GM23338 (cell line): Measurements from ENCODE around the gene EIF2B1.

Experiments used
- CREB1 ChIP-seq: fragments of 250-450 bp; sonication (Bioruptor Pico); IDR thresholded peaks from 2 replicates; pipeline ENCODE4 v1.5.0; 2020; ENCODE audit warnings: low read depth, mild to moderate bottlenecking, moderate library complexity
- TF ChIP-seq, protein P1 (sequence below), 2 experiments: fragments of 200-600 bp in 1 of 2; sonication (generic) in 1 of 2; conservative IDR thresholded peaks; 2 replicates each; pipeline versions ENCODE4 v1.5.1 to v1.6.1; 2016 to 2017; ENCODE audit warnings: antibody characterized with exemption in 2 of 2, low read depth in 2 of 2, mild to moderate bottlenecking in 2 of 2, moderate library complexity in 1 of 2

DNA sequence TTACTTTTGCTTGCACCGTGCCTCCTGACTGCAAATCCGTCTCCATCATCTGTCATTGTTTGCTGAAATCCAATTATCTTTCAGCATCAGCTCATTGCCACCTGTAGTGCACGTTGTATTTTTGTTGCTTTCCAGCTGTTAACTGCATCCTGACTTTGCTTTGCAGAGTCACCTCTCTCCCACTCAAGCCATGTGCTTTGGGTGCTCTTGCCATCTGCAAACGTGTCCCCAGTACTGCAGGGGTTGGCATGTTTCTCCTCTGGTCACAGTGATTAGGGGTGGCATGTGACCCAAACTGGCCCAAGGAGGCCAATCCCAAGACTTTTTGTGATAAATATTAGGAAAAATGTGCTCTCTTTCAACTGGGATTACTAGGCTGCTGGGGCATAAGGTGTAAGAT lies 59.6 kb downstream of the EIF2B1 start:
- TF ChIP-seq, protein P1, sequence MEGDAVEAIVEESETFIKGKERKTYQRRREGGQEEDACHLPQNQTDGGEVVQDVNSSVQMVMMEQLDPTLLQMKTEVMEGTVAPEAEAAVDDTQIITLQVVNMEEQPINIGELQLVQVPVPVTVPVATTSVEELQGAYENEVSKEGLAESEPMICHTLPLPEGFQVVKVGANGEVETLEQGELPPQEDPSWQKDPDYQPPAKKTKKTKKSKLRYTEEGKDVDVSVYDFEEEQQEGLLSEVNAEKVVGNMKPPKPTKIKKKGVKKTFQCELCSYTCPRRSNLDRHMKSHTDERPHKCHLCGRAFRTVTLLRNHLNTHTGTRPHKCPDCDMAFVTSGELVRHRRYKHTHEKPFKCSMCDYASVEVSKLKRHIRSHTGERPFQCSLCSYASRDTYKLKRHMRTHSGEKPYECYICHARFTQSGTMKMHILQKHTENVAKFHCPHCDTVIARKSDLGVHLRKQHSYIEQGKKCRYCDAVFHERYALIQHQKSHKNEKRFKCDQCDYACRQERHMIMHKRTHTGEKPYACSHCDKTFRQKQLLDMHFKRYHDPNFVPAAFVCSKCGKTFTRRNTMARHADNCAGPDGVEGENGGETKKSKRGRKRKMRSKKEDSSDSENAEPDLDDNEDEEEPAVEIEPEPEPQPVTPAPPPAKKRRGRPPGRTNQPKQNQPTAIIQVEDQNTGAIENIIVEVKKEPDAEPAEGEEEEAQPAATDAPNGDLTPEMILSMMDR (conservative IDR thresholded peaks at IDR 0.05; ENCODE audit: low read depth in 2 of 2) = no peak
- no peak for TF ChIP-seq CREB1 (CRISPR knock-in tag)
